ENCODE data around the gene MLH1.

GRCh38 chr3:37056826-37057225 is 63.5 kb downstream of the MLH1 start:
- TF ChIP-seq, protein P1, sequence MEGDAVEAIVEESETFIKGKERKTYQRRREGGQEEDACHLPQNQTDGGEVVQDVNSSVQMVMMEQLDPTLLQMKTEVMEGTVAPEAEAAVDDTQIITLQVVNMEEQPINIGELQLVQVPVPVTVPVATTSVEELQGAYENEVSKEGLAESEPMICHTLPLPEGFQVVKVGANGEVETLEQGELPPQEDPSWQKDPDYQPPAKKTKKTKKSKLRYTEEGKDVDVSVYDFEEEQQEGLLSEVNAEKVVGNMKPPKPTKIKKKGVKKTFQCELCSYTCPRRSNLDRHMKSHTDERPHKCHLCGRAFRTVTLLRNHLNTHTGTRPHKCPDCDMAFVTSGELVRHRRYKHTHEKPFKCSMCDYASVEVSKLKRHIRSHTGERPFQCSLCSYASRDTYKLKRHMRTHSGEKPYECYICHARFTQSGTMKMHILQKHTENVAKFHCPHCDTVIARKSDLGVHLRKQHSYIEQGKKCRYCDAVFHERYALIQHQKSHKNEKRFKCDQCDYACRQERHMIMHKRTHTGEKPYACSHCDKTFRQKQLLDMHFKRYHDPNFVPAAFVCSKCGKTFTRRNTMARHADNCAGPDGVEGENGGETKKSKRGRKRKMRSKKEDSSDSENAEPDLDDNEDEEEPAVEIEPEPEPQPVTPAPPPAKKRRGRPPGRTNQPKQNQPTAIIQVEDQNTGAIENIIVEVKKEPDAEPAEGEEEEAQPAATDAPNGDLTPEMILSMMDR (IDR thresholded peaks at IDR 0.05) = no peak
- no peak for TF ChIP-seq POLR2AphosphoS5 (IDR thresholded peaks at IDR 0.05)
- no peak for TF ChIP-seq EP300 (IDR thresholded peaks at IDR 0.05; ENCODE audit: low read depth)

Measured in transverse colon (tissue), 4 donors.